Left ventricle myocardium inferior (tissue), 1 donor: ENCODE measurements around the gene RPL36. TPM values are rescaled to one million over a fixed set of nuclear protein-coding genes. Genes with fewer than 3 reads are reported as not detected.

Experiments
- DNase-seq: peaks from one replicate; pipeline ENCODE4 v3.0.0-alpha.2; 2020
- H3K27ac ChIP-seq: fragments of 200-600 bp; replicated peaks from 2 replicates; pipeline ENCODE4 v1.8.0; 2021
- H3K27me3 ChIP-seq: fragments of 200-600 bp; 2 replicates; pipeline ENCODE4 v1.8.0; 2021; ENCODE audit warnings: low read depth
- H3K36me3 ChIP-seq: fragments of 200-600 bp; 2 replicates; pipeline ENCODE4 v1.8.0; 2021
- H3K4me1 ChIP-seq: fragments of 200-600 bp; 2 replicates; pipeline ENCODE4 v1.8.0; 2021
- H3K4me3 ChIP-seq: fragments of 200-600 bp; 2 replicates; pipeline ENCODE4 v1.8.0; 2021; ENCODE audit warnings: mild to moderate bottlenecking, moderate library complexity
- H3K9me3 ChIP-seq: fragments of 200-600 bp; replicated peaks from 2 replicates; pipeline ENCODE4 v1.8.0; 2021
- intact Hi-C: fragments of 100-400 bp; cut with micrococcal nuclease; formaldehyde crosslinking; loops from one replicate; pipeline ENCODE4 v1.11.0; 2022
- total RNA-seq: library from RNA; stranded (reverse); fragmentation: NEBNext Ultra II Directional; extraction: Animal tissue kit (Norgen Biotek cat#: 25700); gene quantifications from one replicate; pipeline ENCODE4 v1.2.1, GENCODE V29; 2021
- TF ChIP-seq, protein P1 (sequence below): fragments of 200-600 bp; IDR thresholded peaks from 2 replicates; pipeline ENCODE4 v1.8.0; 2021; ENCODE audit warnings: antibody characterized with exemption, mild to moderate bottlenecking, borderline replicate concordance
- donor health status: DM: no; HTN: yes; CAD: no; lungs with severe emphysema.

The RPL36 gene
- total RNA-seq, 1 donor from 2014 or later = 407 TPM

- Histone ChIP-seq H3K9me3 (no peaks in the 10 kb centered on the region), H3K36me3 (peaks cover 81% of the 10 kb centered on the region), H3K27ac (no peak overlapping the region), H3K4me1 (no peaks in the 10 kb centered on the region), H3K27me3 (no peaks in the 10 kb centered on the region), H3K4me3 (no peak overlapping the region)
- intact Hi-C loops = no loop called here
- no peak for DNase-seq
- TF ChIP-seq, protein P1, sequence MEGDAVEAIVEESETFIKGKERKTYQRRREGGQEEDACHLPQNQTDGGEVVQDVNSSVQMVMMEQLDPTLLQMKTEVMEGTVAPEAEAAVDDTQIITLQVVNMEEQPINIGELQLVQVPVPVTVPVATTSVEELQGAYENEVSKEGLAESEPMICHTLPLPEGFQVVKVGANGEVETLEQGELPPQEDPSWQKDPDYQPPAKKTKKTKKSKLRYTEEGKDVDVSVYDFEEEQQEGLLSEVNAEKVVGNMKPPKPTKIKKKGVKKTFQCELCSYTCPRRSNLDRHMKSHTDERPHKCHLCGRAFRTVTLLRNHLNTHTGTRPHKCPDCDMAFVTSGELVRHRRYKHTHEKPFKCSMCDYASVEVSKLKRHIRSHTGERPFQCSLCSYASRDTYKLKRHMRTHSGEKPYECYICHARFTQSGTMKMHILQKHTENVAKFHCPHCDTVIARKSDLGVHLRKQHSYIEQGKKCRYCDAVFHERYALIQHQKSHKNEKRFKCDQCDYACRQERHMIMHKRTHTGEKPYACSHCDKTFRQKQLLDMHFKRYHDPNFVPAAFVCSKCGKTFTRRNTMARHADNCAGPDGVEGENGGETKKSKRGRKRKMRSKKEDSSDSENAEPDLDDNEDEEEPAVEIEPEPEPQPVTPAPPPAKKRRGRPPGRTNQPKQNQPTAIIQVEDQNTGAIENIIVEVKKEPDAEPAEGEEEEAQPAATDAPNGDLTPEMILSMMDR = no peak
These were observed 23.0 kb upstream of the RPL36 start for GRCh38 chr19:5666921-5667610.

GRCh38 chr19:5667751-5668271 is 22.3 kb upstream of the RPL36 start:
- H3K4me3 ChIP-seq = no peak overlapping the region
- H3K9me3 ChIP-seq = no peaks in the 10 kb centered on the region
- H3K36me3 ChIP-seq = peaks cover 73% of the 10 kb centered on the region
- TF ChIP-seq, protein P1 = no peak
- intact Hi-C loops = no loop called here
- DNase-seq = no peak
- no peaks in the 10 kb centered on the region for H3K27me3 ChIP-seq
- H3K27ac ChIP-seq = no peak overlapping the region
- H3K4me1 ChIP-seq = no peaks in the 10 kb centered on the region

GRCh38 chr19:5669212-5669611 is 20.9 kb upstream of the RPL36 start:
- Histone ChIP-seq H3K9me3 (no peaks in the 10 kb centered on the region), H3K4me1 (no peaks in the 10 kb centered on the region), H3K36me3 (peaks cover 59% of the 10 kb centered on the region), H3K27ac (no peak overlapping the region), H3K27me3 (no peaks in the 10 kb centered on the region), H3K4me3 (no peak overlapping the region)
- DNase-seq = peak; percentile 1
- TF ChIP-seq, protein P1 = no peak
- intact Hi-C loops = no loop called here

- TF ChIP-seq, protein P1 = no peak
- no peaks in the 10 kb centered on the region for H3K9me3 ChIP-seq
- no peaks in the 10 kb centered on the region for H3K27me3 ChIP-seq
- H3K4me1 ChIP-seq = peaks cover 16% of the 10 kb centered on the region
- peak; percentile 6 for DNase-seq
- no peak overlapping the region for H3K4me3 ChIP-seq
- intact Hi-C loops = no loop called here
- no peak overlapping the region for H3K27ac ChIP-seq
- H3K36me3 ChIP-seq = peaks cover 36% of the 10 kb centered on the region
These were observed 18.5 kb upstream of the RPL36 start for GRCh38 chr19:5671600-5671999.

- intact Hi-C loops = no loop called here
- DNase-seq = no peak
- Histone ChIP-seq H3K36me3 (peaks cover 30% of the 10 kb centered on the region), H3K4me3 (no peak overlapping the region), H3K27me3 (no peaks in the 10 kb centered on the region), H3K27ac (no peak overlapping the region), H3K9me3 (no peaks in the 10 kb centered on the region), H3K4me1 (peaks cover 19% of the 10 kb centered on the region)
- TF ChIP-seq, protein P1 = no peak
These were observed 17.2 kb upstream of the RPL36 start for GRCh38 chr19:5672708-5673459.
